SK-N-SH (cell line): ENCODE data around the gene ERAL1. TPM values are rescaled to one million over a fixed set of nuclear protein-coding genes. Genes with fewer than 3 reads are reported as not detected.

ENCODE experiments used
- CTCF ChIA-PET: fragments of 300-600, 350-600 bp; formaldehyde crosslinking; extraction: SDS; loops from one replicate; lab custom pipeline; 2021; lab: Yijun Ruan, JAX
- POLR2A ChIA-PET: fragments of 350-600 bp; sonication (Branson Sonifier 250); formaldehyde crosslinking; extraction: SDS; loops from one replicate; lab custom pipeline; 2020; ENCODE audit warnings: antibody characterized with exemption, inconsistent platforms; lab: Yijun Ruan, JAX
- DNase-seq: peaks from one replicate; pipeline ENCODE4 v3.0.0; 2012
- H2AFZ ChIP-seq: fragments of 200-600 bp; sonication (generic); 2 replicates; pipeline ENCODE4 v1.8.1; 2016; ENCODE audit warnings: antibody characterized with exemption, mild to moderate bottlenecking, low read depth
- H3F3A ChIP-seq: fragments of 200-600 bp; sonication (generic); replicated peaks from 2 replicates; pipeline ENCODE3; 2016; ENCODE audit warnings: antibody characterized with exemption, mild to moderate bottlenecking; ENCODE audit not compliant: insufficient read depth
- H3K27ac ChIP-seq, 2 experiments: fragments of 200-500 bp in 1 of 2; fragments of 200-600 bp in 1 of 2; sonication (Bioruptor generic) in 1 of 2; sonication (generic), shearing (Covaris generic) in 1 of 2; 2 replicates each; pipeline versions ENCODE4 v1.5.1 to v1.6.1; 2014 to 2016; ENCODE audit warnings: low read depth in 2 of 2, inconsistent platforms in 1 of 2, low read length in 1 of 2, mild to moderate bottlenecking in 1 of 2, mixed read lengths in 1 of 2
- H3K27me3 ChIP-seq: fragments of 200-600 bp; sonication (generic), shearing (Covaris generic); 2 replicates; pipeline ENCODE4 v1.6.1; 2016; ENCODE audit warnings: mixed run types; ENCODE audit not compliant: insufficient read depth
- H3K36me3 ChIP-seq, 2 experiments: fragments of 200-500 bp in 1 of 2; fragments of 200-600 bp in 1 of 2; sonication (Bioruptor generic) in 1 of 2; sonication (generic) in 1 of 2; replicated peaks in 1 of 2; 2 replicates each; pipeline versions ENCODE3 to v1.5.1; 2014 to 2016; ENCODE audit warnings: low read length in 1 of 2, mild to moderate bottlenecking in 1 of 2; ENCODE audit not compliant: insufficient read depth in 2 of 2, control insufficient read depth in 1 of 2
- H3K4me1 ChIP-seq, 2 experiments: fragments of 200-500 bp in 1 of 2; fragments of 200-600 bp in 1 of 2; sonication (Bioruptor generic) in 1 of 2; sonication (generic), shearing (Covaris generic) in 1 of 2; 2 replicates each; pipeline versions ENCODE4 v1.5.1 to v1.6.1; 2014 to 2016; ENCODE audit warnings: low read depth in 1 of 2, low read length in 1 of 2, mixed run types in 1 of 2; ENCODE audit not compliant: insufficient read depth in 2 of 2, control insufficient read depth in 1 of 2
- H3K4me2 ChIP-seq: fragments of 200-600 bp; sonication (generic), shearing (Covaris generic); 2 replicates; pipeline ENCODE4 v1.6.1; 2017; ENCODE audit warnings: mixed run types
- H3K4me3 ChIP-seq, 2 experiments: fragments of 200-500 bp in 1 of 2; fragments of 200-600 bp in 1 of 2; sonication (Bioruptor generic) in 1 of 2; sonication (generic), shearing (Covaris generic) in 1 of 2; 2 replicates each; pipeline versions ENCODE4 v1.5.1 to v1.8.1; 2014 to 2016; ENCODE audit warnings: low read depth in 2 of 2, inconsistent platforms in 1 of 2, low read length in 1 of 2, mild to moderate bottlenecking in 1 of 2, mixed read lengths in 1 of 2, moderate library complexity in 1 of 2
- H3K79me2 ChIP-seq: fragments of 200-600 bp; sonication (generic); 2 replicates; pipeline ENCODE4 v1.8.1; 2017; ENCODE audit warnings: mild to moderate bottlenecking; ENCODE audit not compliant: insufficient read depth
- H3K9ac ChIP-seq: fragments of 200-600 bp; sonication (generic); 2 replicates; pipeline ENCODE4 v1.6.1; 2017; ENCODE audit warnings: mixed run types
- H3K9me2 ChIP-seq: fragments of 200-600 bp; sonication (generic); 2 replicates; pipeline ENCODE4 v1.6.1; 2017; ENCODE audit warnings: mixed run types
- H3K9me3 ChIP-seq: fragments of 200-600 bp; sonication (generic); 2 replicates; pipeline ENCODE4 v1.6.1; 2017; ENCODE audit warnings: mixed run types, mild to moderate bottlenecking, moderate library complexity
- H4K20me1 ChIP-seq: fragments of 200-600 bp; sonication (generic); 2 replicates; pipeline ENCODE4 v1.6.1; 2017; ENCODE audit warnings: mild to moderate bottlenecking, mixed run types; ENCODE audit not compliant: insufficient read depth
- FOSL2 ChIP-seq: IDR thresholded peaks from 2 replicates; pipeline ENCODE4 v1.4.0; 2012; ENCODE audit warnings: low read depth, mild to moderate bottlenecking, moderate library complexity, borderline replicate concordance
- FOXJ3 ChIP-seq: sonication (generic); formaldehyde crosslinking; IDR thresholded peaks from 2 replicates; pipeline ENCODE4 v1.5.1; 2020; ENCODE audit warnings: mild to moderate bottlenecking, missing genetic modification reagents
- FOXM1 ChIP-seq: IDR thresholded peaks from 2 replicates; pipeline ENCODE4 v1.4.0; 2012; ENCODE audit warnings: low read depth, mild to moderate bottlenecking
- GABPA ChIP-seq: IDR thresholded peaks from 2 replicates; pipeline ENCODE4 v1.4.0; 2012; ENCODE audit warnings: low read depth, mild to moderate bottlenecking
- MXI1 ChIP-seq: IDR thresholded peaks from 2 replicates; pipeline ENCODE4 v1.6.1; 2012; ENCODE audit warnings: mild to moderate bottlenecking, low read depth, low read length, improper control_type of control experiment
- NRF1 ChIP-seq: IDR thresholded peaks from 2 replicates; pipeline ENCODE4 v1.6.1; 2012; ENCODE audit warnings: low read depth, mild to moderate bottlenecking, low read length
- POLR2AphosphoS5 ChIP-seq: IDR thresholded peaks from 2 replicates; pipeline ENCODE4 v1.6.1; 2012; ENCODE audit warnings: low read depth, low read length
- RAD21 ChIP-seq: IDR thresholded peaks from 2 replicates; pipeline ENCODE4 v1.6.1; 2012; ENCODE audit warnings: mild to moderate bottlenecking, low read length
- RFX5 ChIP-seq: IDR thresholded peaks from 2 replicates; pipeline ENCODE4 v1.6.1; 2012; ENCODE audit warnings: mild to moderate bottlenecking, improper control_type of control experiment, low read length
- TEAD4 ChIP-seq: IDR thresholded peaks from 2 replicates; pipeline ENCODE4 v1.4.0; 2012; ENCODE audit warnings: mild to moderate bottlenecking, borderline replicate concordance; ENCODE audit not compliant: insufficient read depth
- USF1 ChIP-seq: IDR thresholded peaks from 2 replicates; pipeline ENCODE4 v1.4.0; 2012; ENCODE audit warnings: low read depth, borderline replicate concordance
- USF2 ChIP-seq: fragments of 150-350 bp; IDR thresholded peaks from 2 replicates; pipeline ENCODE4 v1.6.1; 2017; ENCODE audit warnings: antibody characterized with exemption, low read length, low read depth, borderline replicate concordance
- YY1 ChIP-seq: IDR thresholded peaks from 2 replicates; pipeline ENCODE4 v1.4.0; 2012; ENCODE audit warnings: low read depth, mild to moderate bottlenecking
- WGBS: methylation state at CpG from one replicate; pipeline ENCODE4 v1.1.6; 2017; ENCODE audit warnings: low lambda C conversion rate; 5-methylcytosine and 5-hydroxymethylcytosine counted together
- polyA plus RNA-seq, 3 experiments: library from polyadenylated mRNA; depleted of rRNA; stranded (reverse); fragments of >200 nt; gene quantifications; 2 replicates each; pipeline ENCODE4 v1.2.3, GENCODE V29; 2012
- TF ChIP-seq, protein P1 (sequence below): fragments of 200-600 bp; sonication (generic); IDR thresholded peaks from 2 replicates; pipeline ENCODE4 v1.6.1; 2017; ENCODE audit warnings: antibody characterized with exemption, mild to moderate bottlenecking, moderate library complexity
- TF ChIP-seq, protein P2 (sequence below): IDR thresholded peaks from 2 replicates; pipeline ENCODE4 v1.6.1; 2012; ENCODE audit warnings: mild to moderate bottlenecking, low read depth, low read length, moderate library complexity
- TF ChIP-seq, protein P3 (sequence below): fragments of 150-350 bp; IDR thresholded peaks from 2 replicates; pipeline ENCODE4 v1.6.1; 2016; ENCODE audit warnings: mild to moderate bottlenecking, low read depth, low read length

The ERAL1 gene
- polyA plus RNA-seq, 1 of the 3 experiments (the other 2 are of a cell fraction): 57.3 TPM

GRCh38 chr17:28889996-28890395, 35.2 kb downstream of the ERAL1 start:
- ChIA-PET CTCF (interaction anchor here (0.7 to 2.9 kb wide), 2 partner anchors 9 to 140 kb away, joined by 3 to 6 read pairs; no protein-coding TSS in a partner anchor), POLR2A (no interaction called here)
- DNase-seq: no peak
- H3K9ac ChIP-seq: no peak overlapping the region
- H3K4me2 ChIP-seq: no peak overlapping the region
- H3K27me3 ChIP-seq: no peaks in the 10 kb centered on the region
- H3K9me2 ChIP-seq: no peaks in the 10 kb centered on the region
- H3K36me3 ChIP-seq: peaks cover 0 to 13% of the 10 kb centered on the region in 2 experiments
- H2AFZ ChIP-seq: no peak overlapping the region
- peaks cover 0 to 13% of the 10 kb centered on the region in 2 experiments; a peak in 2 of 4 replicates for H3K4me1 ChIP-seq
- no peaks in the 10 kb centered on the region for H3F3A ChIP-seq
- H3K27ac ChIP-seq: no peak overlapping the region
- no peak overlapping the region for H3K4me3 ChIP-seq
- H3K79me2 ChIP-seq: peaks cover 23% of the 10 kb centered on the region
- 0 out of 2 replicates have a peak, but pooled peaks cover 3% of the 10 kb centered on the region for H4K20me1 ChIP-seq
- TF ChIP-seq GABPA: no peak
- TF ChIP-seq POLR2AphosphoS5: no peak
- no peak for TF ChIP-seq FOXJ3 (CRISPR knock-in tag)
- no peak for TF ChIP-seq TEAD4
- TF ChIP-seq YY1: no peak
- no peak for TF ChIP-seq FOXM1
- TF ChIP-seq MXI1: no peak
- TF ChIP-seq, protein P1, sequence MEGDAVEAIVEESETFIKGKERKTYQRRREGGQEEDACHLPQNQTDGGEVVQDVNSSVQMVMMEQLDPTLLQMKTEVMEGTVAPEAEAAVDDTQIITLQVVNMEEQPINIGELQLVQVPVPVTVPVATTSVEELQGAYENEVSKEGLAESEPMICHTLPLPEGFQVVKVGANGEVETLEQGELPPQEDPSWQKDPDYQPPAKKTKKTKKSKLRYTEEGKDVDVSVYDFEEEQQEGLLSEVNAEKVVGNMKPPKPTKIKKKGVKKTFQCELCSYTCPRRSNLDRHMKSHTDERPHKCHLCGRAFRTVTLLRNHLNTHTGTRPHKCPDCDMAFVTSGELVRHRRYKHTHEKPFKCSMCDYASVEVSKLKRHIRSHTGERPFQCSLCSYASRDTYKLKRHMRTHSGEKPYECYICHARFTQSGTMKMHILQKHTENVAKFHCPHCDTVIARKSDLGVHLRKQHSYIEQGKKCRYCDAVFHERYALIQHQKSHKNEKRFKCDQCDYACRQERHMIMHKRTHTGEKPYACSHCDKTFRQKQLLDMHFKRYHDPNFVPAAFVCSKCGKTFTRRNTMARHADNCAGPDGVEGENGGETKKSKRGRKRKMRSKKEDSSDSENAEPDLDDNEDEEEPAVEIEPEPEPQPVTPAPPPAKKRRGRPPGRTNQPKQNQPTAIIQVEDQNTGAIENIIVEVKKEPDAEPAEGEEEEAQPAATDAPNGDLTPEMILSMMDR: no peak
- TF ChIP-seq, all 33 proteins: peak for 0
- no peaks in the 10 kb centered on the region for H3K9me3 ChIP-seq
- WGBS: 95% methylated on average over 5 of the region's 5 CpGs

- Histone ChIP-seq H3F3A (peaks cover 3% of the 10 kb centered on the region), H3K4me3 (no peak overlapping the region), H3K36me3 (peaks cover 0 to 2% of the 10 kb centered on the region in 2 experiments), H3K4me2 (no peak overlapping the region), H4K20me1 (0 out of 2 replicates have a peak, but pooled peaks cover 3% of the 10 kb centered on the region), H3K9me3 (no peaks in the 10 kb centered on the region), H3K27ac (no peak overlapping the region), H3K79me2 (peaks cover 35% of the 10 kb centered on the region), H3K9ac (no peak overlapping the region)
- no peak for TF ChIP-seq USF2
- TF ChIP-seq FOXJ3 (CRISPR knock-in tag): no peak
- no peak for TF ChIP-seq RAD21
- no peak for TF ChIP-seq FOSL2
- no peak for TF ChIP-seq GABPA
- TF ChIP-seq NRF1: no peak
- no peak for TF ChIP-seq RFX5
- no peak for TF ChIP-seq USF1
- TF ChIP-seq, protein P2, sequence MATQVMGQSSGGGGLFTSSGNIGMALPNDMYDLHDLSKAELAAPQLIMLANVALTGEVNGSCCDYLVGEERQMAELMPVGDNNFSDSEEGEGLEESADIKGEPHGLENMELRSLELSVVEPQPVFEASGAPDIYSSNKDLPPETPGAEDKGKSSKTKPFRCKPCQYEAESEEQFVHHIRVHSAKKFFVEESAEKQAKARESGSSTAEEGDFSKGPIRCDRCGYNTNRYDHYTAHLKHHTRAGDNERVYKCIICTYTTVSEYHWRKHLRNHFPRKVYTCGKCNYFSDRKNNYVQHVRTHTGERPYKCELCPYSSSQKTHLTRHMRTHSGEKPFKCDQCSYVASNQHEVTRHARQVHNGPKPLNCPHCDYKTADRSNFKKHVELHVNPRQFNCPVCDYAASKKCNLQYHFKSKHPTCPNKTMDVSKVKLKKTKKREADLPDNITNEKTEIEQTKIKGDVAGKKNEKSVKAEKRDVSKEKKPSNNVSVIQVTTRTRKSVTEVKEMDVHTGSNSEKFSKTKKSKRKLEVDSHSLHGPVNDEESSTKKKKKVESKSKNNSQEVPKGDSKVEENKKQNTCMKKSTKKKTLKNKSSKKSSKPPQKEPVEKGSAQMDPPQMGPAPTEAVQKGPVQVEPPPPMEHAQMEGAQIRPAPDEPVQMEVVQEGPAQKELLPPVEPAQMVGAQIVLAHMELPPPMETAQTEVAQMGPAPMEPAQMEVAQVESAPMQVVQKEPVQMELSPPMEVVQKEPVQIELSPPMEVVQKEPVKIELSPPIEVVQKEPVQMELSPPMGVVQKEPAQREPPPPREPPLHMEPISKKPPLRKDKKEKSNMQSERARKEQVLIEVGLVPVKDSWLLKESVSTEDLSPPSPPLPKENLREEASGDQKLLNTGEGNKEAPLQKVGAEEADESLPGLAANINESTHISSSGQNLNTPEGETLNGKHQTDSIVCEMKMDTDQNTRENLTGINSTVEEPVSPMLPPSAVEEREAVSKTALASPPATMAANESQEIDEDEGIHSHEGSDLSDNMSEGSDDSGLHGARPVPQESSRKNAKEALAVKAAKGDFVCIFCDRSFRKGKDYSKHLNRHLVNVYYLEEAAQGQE: no peak
- no peak for TF ChIP-seq POLR2AphosphoS5
- TF ChIP-seq, protein P3, sequence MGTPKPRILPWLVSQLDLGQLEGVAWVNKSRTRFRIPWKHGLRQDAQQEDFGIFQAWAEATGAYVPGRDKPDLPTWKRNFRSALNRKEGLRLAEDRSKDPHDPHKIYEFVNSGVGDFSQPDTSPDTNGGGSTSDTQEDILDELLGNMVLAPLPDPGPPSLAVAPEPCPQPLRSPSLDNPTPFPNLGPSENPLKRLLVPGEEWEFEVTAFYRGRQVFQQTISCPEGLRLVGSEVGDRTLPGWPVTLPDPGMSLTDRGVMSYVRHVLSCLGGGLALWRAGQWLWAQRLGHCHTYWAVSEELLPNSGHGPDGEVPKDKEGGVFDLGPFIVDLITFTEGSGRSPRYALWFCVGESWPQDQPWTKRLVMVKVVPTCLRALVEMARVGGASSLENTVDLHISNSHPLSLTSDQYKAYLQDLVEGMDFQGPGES: no peak
- TF ChIP-seq, all 33 proteins: peak for 0
- no peak overlapping the region for H2AFZ ChIP-seq
- H3K4me1 ChIP-seq: peaks cover 5 to 13% of the 10 kb centered on the region in 2 experiments; a peak in 2 of 4 replicates
- DNase-seq: no peak
- ChIA-PET CTCF (interaction anchor here (2.9 to 3.9 kb wide), 2 partner anchors 127 to 141 kb away, joined by 6 to 24 read pairs; no protein-coding TSS in a partner anchor), POLR2A (no interaction called here)
- no peaks in the 10 kb centered on the region for H3K9me2 ChIP-seq
- WGBS: 80% methylated on average over 1 of the region's 1 CpG
- H3K27me3 ChIP-seq: no peaks in the 10 kb centered on the region
Measured at GRCh38 chr17:28891201-28891600, 36.4 kb downstream of the ERAL1 start.
